ENCODE measurements around the gene CKS2.

GRCh38 chr9:89361031-89361430, 50.0 kb downstream of the CKS2 start:
- TF ChIP-seq SIX5 (IDR thresholded peaks at IDR 0.05; ENCODE audit: low read depth, low read length), result no peak
- TF ChIP-seq CTCF (IDR thresholded peaks at IDR 0.05; ENCODE audit: control extremely low read depth in 1 of 3, insufficient read depth in 1 of 3, low read depth in 1 of 3, low read length in 3 of 3), result no peak
- TF ChIP-seq POLR2A (IDR thresholded peaks at IDR 0.05; ENCODE audit: control extremely low read depth in 1 of 2, low read depth in 2 of 2, low read length in 2 of 2), result no peak
- no peak for TF ChIP-seq RBBP5 (IDR thresholded peaks at IDR 0.05; ENCODE audit: borderline replicate concordance, low read depth, low read length)
- no peak for TF ChIP-seq POLR2AphosphoS5 (IDR thresholded peaks at IDR 0.05; ENCODE audit: low read depth, low read length)
- TF ChIP-seq BCL11A (IDR thresholded peaks at IDR 0.05; ENCODE audit: low read depth in 2 of 2, low read length in 2 of 2), result no peak
- TF ChIP-seq CHD1 (IDR thresholded peaks at IDR 0.05; ENCODE audit: low read depth, low read length), result no peak
- no peak for TF ChIP-seq KDM1A (IDR thresholded peaks at IDR 0.05; ENCODE audit: borderline replicate concordance, low read length)
- TF ChIP-seq RXRA (IDR thresholded peaks at IDR 0.05; ENCODE audit: insufficient read depth, low read depth, low read length), result no peak
- no peak for TF ChIP-seq TAF1 (IDR thresholded peaks at IDR 0.05; ENCODE audit: low read depth, low read length)
- no peak for TF ChIP-seq CEBPB (IDR thresholded peaks at IDR 0.05; ENCODE audit: low read depth, low read length)

Measured in H1 (cell line).